Measurements from ENCODE around the gene TDRKH. TPM values are rescaled to one million over a fixed set of nuclear protein-coding genes. Genes with fewer than 3 reads are reported as not detected.

Gene TDRKH
- total and polyA plus RNA-seq, 7 experiments from 2014 or later: 7.7 to 23.1 (median 17.4) TPM

DNA sequence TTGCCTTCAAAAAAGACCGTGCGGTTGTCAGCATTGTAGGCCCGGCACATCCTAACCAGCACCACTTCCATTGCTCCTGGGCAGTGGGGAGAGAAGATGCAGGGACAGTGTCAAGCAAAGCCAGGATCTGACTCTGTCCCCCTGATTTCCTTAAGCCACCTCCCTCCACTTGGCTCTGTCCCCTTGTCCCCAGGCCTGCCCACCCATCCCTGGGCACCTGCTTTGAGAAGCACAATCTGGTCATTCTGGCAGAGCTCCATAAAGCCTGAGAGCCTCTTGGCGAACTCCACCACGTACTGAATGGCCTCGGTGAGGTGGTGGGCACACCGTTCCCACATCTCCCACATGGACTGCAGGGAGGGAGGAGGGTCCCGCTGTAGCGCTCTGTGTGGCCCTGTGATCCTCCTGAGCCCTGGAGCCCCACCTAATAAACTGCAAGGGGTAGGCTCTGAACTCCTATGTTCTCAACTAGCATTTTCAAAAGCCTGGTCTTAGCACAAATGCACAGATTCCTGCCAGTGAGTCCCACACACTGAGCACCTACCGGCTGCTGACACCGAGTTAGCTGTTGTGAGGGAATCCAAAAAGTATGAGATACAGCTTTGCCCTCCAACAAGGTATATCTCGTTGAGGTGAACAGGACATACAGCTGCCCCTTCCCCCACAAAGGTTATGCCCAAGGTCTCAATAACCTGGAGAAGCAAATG, 23.1 kb upstream of the TDRKH start:
- Histone ChIP-seq H3K9me3 (ENCODE audit: control insufficient read depth in 2 of 3, low read length in 3 of 3) (no peaks in the 10 kb centered on the region), H3K27ac (ENCODE audit: low read depth, low read length) (no peak overlapping the region), H3K4me1 (ENCODE audit: control insufficient read depth in 2 of 2, insufficient read depth in 2 of 2, low read length in 2 of 2) (peaks cover 12 to 36% of the 10 kb centered on the region in 2 donors), H3K27me3 (ENCODE audit: control insufficient read depth in 2 of 2, insufficient read depth in 2 of 2, low read length in 2 of 2) (no peaks in the 10 kb centered on the region), H3K36me3 (ENCODE audit: control insufficient read depth in 2 of 3, insufficient read depth in 3 of 3, low read length in 3 of 3) (no peaks in the 10 kb centered on the region), H3K4me3 (ENCODE audit: low read length) (no peak overlapping the region)
- Mint-ChIP-seq H3K36me3 (no peaks in the 10 kb centered on the region), H3K4me1 (peaks cover 17 to 33% (median 26%) of the 10 kb centered on the region in 7 donors), H3K27ac (no peak overlapping the region), H3K4me3 (no peak overlapping the region), H3K27me3 (no peaks in the 10 kb centered on the region), H3K9me3 (no peaks in the 10 kb centered on the region)
- CTCF ChIA-PET: no interaction called here
- ATAC-seq (no peak), DNase-seq (no peak)
- intact Hi-C loops (cut with micrococcal nuclease): no loop called here
- POLR2A ChIA-PET: no interaction called here

DNA sequence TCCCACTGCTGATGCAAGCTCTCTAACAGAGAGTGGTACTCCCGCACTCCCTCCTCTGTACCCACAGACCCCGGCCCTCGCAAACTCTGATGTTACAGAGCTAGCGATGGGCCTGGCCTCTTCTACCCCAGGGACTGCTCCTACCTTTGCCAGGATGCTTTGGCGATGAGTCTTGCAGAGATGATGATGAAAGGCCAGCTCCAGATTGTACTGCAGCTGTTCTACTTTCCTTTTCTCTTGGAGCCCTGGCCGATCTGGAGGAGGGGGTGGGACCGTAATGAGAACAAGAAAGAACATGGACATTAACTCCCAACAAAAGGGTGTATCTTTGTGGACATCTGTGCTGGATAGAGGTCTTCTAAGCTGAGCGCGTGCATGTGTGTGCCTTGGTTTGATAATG, 20.9 kb upstream of the TDRKH start:
- no peaks in the 10 kb centered on the region for H3K36me3 Mint-ChIP-seq
- H3K4me3 ChIP-seq (ENCODE audit: low read length): no peak overlapping the region
- H3K27me3 ChIP-seq (ENCODE audit: control insufficient read depth in 2 of 2, insufficient read depth in 2 of 2, low read length in 2 of 2): no peaks in the 10 kb centered on the region
- no peak overlapping the region for H3K4me3 Mint-ChIP-seq
- H3K27ac Mint-ChIP-seq: no peak overlapping the region
- ATAC-seq: no peak
- peaks cover 12 to 21% of the 10 kb centered on the region in 2 donors for H3K4me1 ChIP-seq (ENCODE audit: control insufficient read depth in 2 of 2, insufficient read depth in 2 of 2, low read length in 2 of 2)
- ChIA-PET POLR2A (no interaction called here), CTCF (interaction anchor here (0.9 kb wide), 1 partner anchor 31 kb away, joined by 3 read pairs; no protein-coding TSS in a partner anchor)
- H3K9me3 ChIP-seq (ENCODE audit: control insufficient read depth in 2 of 3, low read length in 3 of 3): no peaks in the 10 kb centered on the region
- peaks cover 0 to 5% (median 0%) of the 10 kb centered on the region in 5 donors for H3K27me3 Mint-ChIP-seq
- peaks cover 8 to 20% (median 18%) of the 10 kb centered on the region in 7 donors for H3K4me1 Mint-ChIP-seq
- H3K27ac ChIP-seq (ENCODE audit: low read depth, low read length): no peak overlapping the region
- DNase-seq: no peak
- no peaks in the 10 kb centered on the region for H3K36me3 ChIP-seq (ENCODE audit: control insufficient read depth in 2 of 3, insufficient read depth in 3 of 3, low read length in 3 of 3)
- no peaks in the 10 kb centered on the region for H3K9me3 Mint-ChIP-seq
- intact Hi-C loops (cut with micrococcal nuclease): no loop called here

DNA sequence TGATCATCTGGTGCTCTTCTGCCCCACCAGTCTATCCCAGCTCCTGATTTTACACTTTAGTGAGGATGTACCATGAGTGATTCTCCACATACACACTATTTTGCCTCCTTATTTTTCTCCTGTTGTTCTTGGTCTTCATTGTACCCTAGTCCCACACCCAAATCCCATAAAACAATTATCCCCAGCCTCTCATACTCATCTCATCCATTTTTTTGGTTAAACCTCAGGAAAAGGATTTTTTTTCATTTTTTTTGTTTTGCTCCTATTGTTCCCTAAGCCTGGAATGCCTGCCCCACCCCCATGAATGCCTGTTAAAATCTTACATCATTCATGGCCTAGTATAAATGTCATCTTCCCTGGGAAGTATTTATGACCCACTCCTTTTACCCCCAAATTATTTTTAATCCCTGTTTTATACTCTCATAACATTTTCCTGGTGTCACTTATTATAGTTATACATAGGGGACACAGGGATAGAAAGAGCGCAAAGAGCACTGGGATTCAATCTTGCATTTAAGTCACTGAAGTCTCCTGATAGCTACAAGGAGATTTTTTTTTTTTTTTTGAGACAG, 19.8 kb upstream of the TDRKH start:
- H3K36me3 ChIP-seq (ENCODE audit: control insufficient read depth in 2 of 3, insufficient read depth in 3 of 3, low read length in 3 of 3): no peaks in the 10 kb centered on the region
- no peak overlapping the region for H3K27ac ChIP-seq (ENCODE audit: low read depth, low read length)
- CTCF ChIA-PET: no interaction called here
- POLR2A ChIA-PET: no interaction called here
- Mint-ChIP-seq H3K27me3 (peaks cover 0 to 5% (median 0%) of the 10 kb centered on the region in 5 donors), H3K4me1 (peaks cover 0 to 9% (median 7%) of the 10 kb centered on the region in 7 donors), H3K4me3 (no peak overlapping the region), H3K9me3 (no peaks in the 10 kb centered on the region), H3K27ac (no peak overlapping the region), H3K36me3 (no peaks in the 10 kb centered on the region)
- H3K4me3 ChIP-seq (ENCODE audit: low read length): no peak overlapping the region
- ATAC-seq: no peak
- H3K9me3 ChIP-seq (ENCODE audit: control insufficient read depth in 2 of 3, low read length in 3 of 3): no peaks in the 10 kb centered on the region
- no peaks in the 10 kb centered on the region for H3K27me3 ChIP-seq (ENCODE audit: control insufficient read depth in 2 of 2, insufficient read depth in 2 of 2, low read length in 2 of 2)
- H3K4me1 ChIP-seq (ENCODE audit: control insufficient read depth in 2 of 2, insufficient read depth in 2 of 2, low read length in 2 of 2): peaks cover under 1 to 11% of the 10 kb centered on the region in 2 donors
- intact Hi-C loops (cut with micrococcal nuclease): no loop called here
- DNase-seq: no peak

DNA sequence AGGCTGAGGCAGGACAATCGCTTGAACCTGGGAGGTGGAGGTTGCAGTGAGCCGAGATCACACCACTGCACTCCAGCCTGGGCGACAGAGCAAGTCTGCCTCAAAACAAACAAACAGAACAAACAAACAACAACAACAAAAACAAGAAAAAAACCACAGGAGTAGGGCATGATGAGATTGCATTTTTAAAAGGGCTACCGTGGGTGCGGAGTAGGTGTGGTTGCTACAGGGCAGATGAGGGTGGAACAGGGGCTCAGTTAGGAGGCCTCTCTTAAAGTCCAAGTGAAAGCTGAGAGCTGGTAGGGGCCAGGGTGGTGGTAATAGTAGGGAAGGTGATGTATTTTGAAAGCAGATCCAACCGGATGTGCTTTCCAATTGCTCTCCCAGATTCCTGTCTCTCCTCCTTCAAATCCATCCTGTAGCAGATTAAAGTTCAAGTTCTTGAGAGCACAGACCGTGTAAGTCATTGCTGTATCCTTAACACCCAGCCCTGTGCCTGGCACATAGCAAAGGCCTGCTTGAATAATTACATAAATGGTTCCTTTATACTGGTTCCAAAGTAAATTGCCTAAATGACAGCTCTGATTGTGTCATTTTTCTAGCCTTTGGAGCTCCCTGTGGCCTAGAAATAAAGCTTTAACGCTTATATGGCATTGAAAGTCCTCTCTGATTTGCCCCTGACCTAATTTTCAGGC, 19.1 kb upstream of the TDRKH start:
- intact Hi-C loops (cut with micrococcal nuclease): no loop called here
- no peaks in the 10 kb centered on the region for H3K9me3 Mint-ChIP-seq
- Histone ChIP-seq H3K36me3 (ENCODE audit: control insufficient read depth in 2 of 3, insufficient read depth in 3 of 3, low read length in 3 of 3) (no peaks in the 10 kb centered on the region), H3K4me3 (ENCODE audit: low read length) (no peak overlapping the region), H3K27me3 (ENCODE audit: control insufficient read depth in 2 of 2, insufficient read depth in 2 of 2, low read length in 2 of 2) (no peaks in the 10 kb centered on the region), H3K4me1 (ENCODE audit: control insufficient read depth in 2 of 2, insufficient read depth in 2 of 2, low read length in 2 of 2) (peaks cover 0 to 5% of the 10 kb centered on the region in 2 donors), H3K9me3 (ENCODE audit: control insufficient read depth in 2 of 3, low read length in 3 of 3) (no peaks in the 10 kb centered on the region), H3K27ac (ENCODE audit: low read depth, low read length) (no peak overlapping the region)
- H3K27me3 Mint-ChIP-seq: peaks cover 0 to 5% (median 0%) of the 10 kb centered on the region in 5 donors
- H3K36me3 Mint-ChIP-seq: no peaks in the 10 kb centered on the region
- H3K4me1 Mint-ChIP-seq: peaks cover 0 to 9% (median 4%) of the 10 kb centered on the region in 7 donors
- no peak overlapping the region for H3K4me3 Mint-ChIP-seq
- ChIA-PET CTCF (interaction anchor here (0.7 kb wide), 1 partner anchor 640 kb away, joined by 3 read pairs; no protein-coding TSS in a partner anchor), POLR2A (no interaction called here)
- DNase-seq: no peak
- no peak overlapping the region for H3K27ac Mint-ChIP-seq
- no peak for ATAC-seq

DNA sequence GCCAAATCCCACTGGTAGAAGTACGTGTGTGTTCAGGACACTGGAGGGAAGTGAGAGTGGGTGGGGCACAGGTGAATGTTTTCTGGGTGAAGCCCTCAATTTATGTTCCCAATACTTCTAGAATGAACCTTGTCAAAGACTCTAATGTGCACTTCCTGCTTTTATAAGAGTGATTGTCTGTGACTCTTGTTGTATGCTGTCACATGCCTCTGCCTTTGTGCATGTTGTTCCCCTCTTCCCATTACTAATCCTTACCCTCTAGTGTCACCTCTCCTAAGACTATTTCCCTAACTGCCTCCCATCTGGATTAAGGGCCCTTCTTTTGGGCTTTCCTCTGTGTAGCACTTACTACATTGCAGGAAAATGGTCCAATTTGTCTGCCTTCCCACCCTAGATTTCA, 17.5 kb upstream of the TDRKH start:
- POLR2A ChIA-PET: no interaction called here
- Mint-ChIP-seq H3K36me3 (no peaks in the 10 kb centered on the region), H3K9me3 (peaks cover 0 to 2% (median 0%) of the 10 kb centered on the region in 11 donors), H3K27ac (no peak overlapping the region), H3K4me1 (peaks cover 0 to 8% (median 0%) of the 10 kb centered on the region in 7 donors), H3K4me3 (no peak overlapping the region), H3K27me3 (peaks cover 0 to 7% (median 0%) of the 10 kb centered on the region in 5 donors)
- intact Hi-C loops (cut with micrococcal nuclease): no loop called here
- CTCF ChIA-PET: interaction anchor here (1.1 kb wide), 1 partner anchor 14 kb away, joined by 4 read pairs; no protein-coding TSS in a partner anchor
- Histone ChIP-seq H3K27me3 (ENCODE audit: control insufficient read depth in 2 of 2, insufficient read depth in 2 of 2, low read length in 2 of 2) (no peaks in the 10 kb centered on the region), H3K27ac (ENCODE audit: low read depth, low read length) (no peak overlapping the region), H3K4me1 (ENCODE audit: control insufficient read depth in 2 of 2, insufficient read depth in 2 of 2, low read length in 2 of 2) (no peaks in the 10 kb centered on the region), H3K36me3 (ENCODE audit: control insufficient read depth in 2 of 3, insufficient read depth in 3 of 3, low read length in 3 of 3) (no peaks in the 10 kb centered on the region), H3K9me3 (ENCODE audit: control insufficient read depth in 2 of 3, low read length in 3 of 3) (no peaks in the 10 kb centered on the region), H3K4me3 (ENCODE audit: low read length) (no peak overlapping the region)
- DNase-seq: no peak
- ATAC-seq: no peak

DNA sequence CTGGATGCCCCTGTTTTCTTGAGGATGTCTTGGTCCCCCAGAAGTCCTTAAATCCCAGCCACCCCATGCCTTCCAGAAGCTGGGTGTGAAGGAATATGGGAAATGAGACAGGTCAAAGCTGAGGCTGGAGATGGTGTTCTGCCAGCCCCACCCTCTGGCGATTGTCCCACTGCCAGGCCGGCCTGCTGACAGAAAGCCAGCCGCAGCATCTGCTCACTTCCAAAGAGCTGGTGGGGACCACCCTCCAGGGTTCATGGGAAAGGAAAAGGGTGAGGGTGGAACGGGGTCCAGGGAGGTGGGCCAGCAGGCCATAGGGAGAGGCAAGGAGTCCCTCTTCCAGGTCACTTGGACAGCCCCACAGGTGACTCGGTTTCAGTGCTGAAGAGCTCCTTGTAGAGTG, 16.8 kb upstream of the TDRKH start:
- H3K27me3 ChIP-seq (ENCODE audit: control insufficient read depth in 2 of 2, insufficient read depth in 2 of 2, low read length in 2 of 2): no peaks in the 10 kb centered on the region
- peaks cover 0 to 7% (median 0%) of the 10 kb centered on the region in 5 donors for H3K27me3 Mint-ChIP-seq
- H3K4me1 ChIP-seq (ENCODE audit: control insufficient read depth in 2 of 2, insufficient read depth in 2 of 2, low read length in 2 of 2): no peaks in the 10 kb centered on the region
- H3K36me3 ChIP-seq (ENCODE audit: control insufficient read depth in 2 of 3, insufficient read depth in 3 of 3, low read length in 3 of 3): no peaks in the 10 kb centered on the region
- H3K27ac Mint-ChIP-seq: no peak overlapping the region
- no peaks in the 10 kb centered on the region for H3K9me3 ChIP-seq (ENCODE audit: control insufficient read depth in 2 of 3, low read length in 3 of 3)
- no peak for DNase-seq
- H3K4me3 ChIP-seq (ENCODE audit: low read length): no peak overlapping the region
- no peak for ATAC-seq
- no peaks in the 10 kb centered on the region for H3K36me3 Mint-ChIP-seq
- CTCF ChIA-PET: interaction anchor here (1.1 kb wide), 1 partner anchor 14 kb away, joined by 4 read pairs; no protein-coding TSS in a partner anchor
- POLR2A ChIA-PET: no interaction called here
- H3K9me3 Mint-ChIP-seq: peaks cover 0 to 2% (median 0%) of the 10 kb centered on the region in 11 donors
- peaks cover 0 to 6% (median 0%) of the 10 kb centered on the region in 7 donors for H3K4me1 Mint-ChIP-seq
- intact Hi-C loops (cut with micrococcal nuclease): no loop called here
- no peak overlapping the region for H3K27ac ChIP-seq (ENCODE audit: low read depth, low read length)
- H3K4me3 Mint-ChIP-seq: no peak overlapping the region

Data from naive thymus-derived CD4-positive, alpha-beta T cell (primary cell).